A549 (cell line): ENCODE data around the gene PTGES3L. TPM values are rescaled to one million over a fixed set of nuclear protein-coding genes. Genes with fewer than 3 reads are reported as not detected.

Experiments used
- ATAC-seq, 2 experiments: fragments of 200-7000 bp in 1 of 2; fragments of >200 bp in 1 of 2; cut with Nextera tagmentation in 1 of 2; cut with Tn5 transposase in 1 of 2; 3 replicates each; pipeline versions ENCODE4 v1.8.0 to v1.9.1; 2018 to 2020; ENCODE audit warnings: mild to moderate bottlenecking in 1 of 2, moderate library complexity in 1 of 2
- CTCF ChIA-PET: fragments of 300-600 bp; sonication (Branson Sonifier 250); formaldehyde crosslinking; extraction: SDS; loops from one replicate; lab custom pipeline; 2021; ENCODE audit warnings: antibody characterized with exemption, inconsistent platforms; lab: Yijun Ruan, JAX
- POLR2A ChIA-PET: fragments of 350-600 bp; formaldehyde crosslinking; extraction: SDS; loops from one replicate; lab custom pipeline; 2021; ENCODE audit warnings: antibody characterized with exemption, inconsistent platforms; lab: Yijun Ruan, JAX
- DNase-seq, 2 experiments: peaks; one replicate each; pipeline versions ENCODE4 v3.0.0 to v3.0.0-alpha.2; 2011 to 2016; ENCODE audit warnings: low read depth in 1 of 2, low spot score in 1 of 2
- FAIRE-seq: peaks from 2 replicates; lab custom pipeline; 2011; peaks lifted over from hg19 to GRCh38; lab: Jason Lieb, UNC
- H3K27ac ChIP-seq, 2 experiments: fragments of >200 bp; sonication (Bioruptor Twin); formaldehyde crosslinking; 3 replicates each; pipeline ENCODE4 v1.5.1; 2016 to 2017
- H3K4me1 ChIP-seq: fragments of >200 bp; sonication (Bioruptor Twin); formaldehyde crosslinking; 3 replicates; pipeline ENCODE4 v1.6.1; 2016
- H3K4me2 ChIP-seq: fragments of >200 bp; sonication (Bioruptor Twin); formaldehyde crosslinking; 3 replicates; pipeline ENCODE4 v1.6.1; 2016
- H3K4me3 ChIP-seq: fragments of >200 bp; sonication (Bioruptor Twin); formaldehyde crosslinking; 3 replicates; pipeline ENCODE4 v1.5.1; 2016
- H3K9me3 ChIP-seq: fragments of >200 bp; sonication (Bioruptor Twin); formaldehyde crosslinking; 3 replicates; pipeline ENCODE4 v1.6.1; 2016
- BCL3 ChIP-seq: fragments of >200 bp; sonication (Bioruptor Twin); formaldehyde crosslinking; IDR thresholded peaks from 3 replicates; pipeline ENCODE4 v1.6.1; 2016
- CBX2 ChIP-seq: fragments of 200-600 bp; sonication (generic); IDR thresholded peaks from 2 replicates; pipeline ENCODE4 v1.6.1; 2016; ENCODE audit warnings: low read depth, mild to moderate bottlenecking, borderline replicate concordance
- CHD4 ChIP-seq: fragments of 200-600 bp; sonication (generic); IDR thresholded peaks from 2 replicates; pipeline ENCODE4 v1.6.1; 2016; ENCODE audit warnings: antibody characterized with exemption, mild to moderate bottlenecking, borderline replicate concordance
- CTCF ChIP-seq: fragments of >200 bp; sonication (Bioruptor Twin); formaldehyde crosslinking; IDR thresholded peaks from 3 replicates; pipeline ENCODE4 v1.5.1; 2016
- FOSB ChIP-seq: fragments of 250-450 bp; sonication (Bioruptor Pico); IDR thresholded peaks from 2 replicates; pipeline ENCODE4 v1.5.0; 2020; ENCODE audit warnings: mild to moderate bottlenecking, moderate library complexity
- HES2 ChIP-seq: fragments of >200 bp; sonication (Bioruptor Twin); formaldehyde crosslinking; IDR thresholded peaks from 2 replicates; pipeline ENCODE4 v1.6.1; 2016
- HMGXB4 ChIP-seq: fragments of 250-450 bp; sonication (Bioruptor Pico); IDR thresholded peaks from 2 replicates; pipeline ENCODE4 v1.5.0; 2021; ENCODE audit warnings: mild to moderate bottlenecking, moderate library complexity, borderline replicate concordance
- HOXB13 ChIP-seq: fragments of 250-450 bp; sonication (Bioruptor Pico); IDR thresholded peaks from 2 replicates; pipeline ENCODE4 v1.5.0; 2020; ENCODE audit warnings: low read depth, mild to moderate bottlenecking, moderate library complexity
- JUN ChIP-seq, 2 experiments: fragments of >200 bp; sonication (Bioruptor Twin); formaldehyde crosslinking; IDR thresholded peaks; 2 replicates in 1 of 2; 3 replicates in 1 of 2; pipeline ENCODE4 v1.6.1; 2016 to 2017
- JUNB ChIP-seq: fragments of >200 bp; sonication (Bioruptor Twin); formaldehyde crosslinking; IDR thresholded peaks from 2 replicates; pipeline ENCODE4 v1.6.1; 2016
- KDM5A ChIP-seq: fragments of 200-600 bp; sonication (generic); IDR thresholded peaks from 2 replicates; pipeline ENCODE4 v1.6.1; 2016; ENCODE audit warnings: antibody characterized with exemption, mild to moderate bottlenecking
- MAFK ChIP-seq: fragments of 450-650 bp; IDR thresholded peaks from 2 replicates; pipeline ENCODE4 v1.6.1; 2014; ENCODE audit not compliant: partially characterized antibody
- MAX ChIP-seq: IDR thresholded peaks from 2 replicates; pipeline ENCODE4 v1.6.1; 2012
- MAZ ChIP-seq: fragments of 150-350 bp; IDR thresholded peaks from 2 replicates; pipeline ENCODE4 v1.6.1; 2014; ENCODE audit warnings: antibody characterized with exemption, low read depth, low read length, borderline replicate concordance
- MYC ChIP-seq: IDR thresholded peaks from 2 replicates; pipeline ENCODE4 v1.6.1; 2012; ENCODE audit warnings: mild to moderate bottlenecking, inconsistent platforms, low read length, improper control_type of control experiment, borderline replicate concordance
- NPAS2 ChIP-seq: fragments of 250-450 bp; sonication (Bioruptor Pico); IDR thresholded peaks from 2 replicates; pipeline ENCODE4 v1.8.0; 2022; ENCODE audit warnings: mild to moderate bottlenecking, moderate library complexity, borderline replicate concordance
- PBX3 ChIP-seq: IDR thresholded peaks from 2 replicates; pipeline ENCODE4 v1.6.1; 2012
- PHF8 ChIP-seq: fragments of 200-600 bp; sonication (generic); IDR thresholded peaks from 2 replicates; pipeline ENCODE4 v1.6.1; 2016; ENCODE audit warnings: low read depth, mild to moderate bottlenecking, antibody characterized with exemption, moderate library complexity, borderline replicate concordance
- POLR2AphosphoS2 ChIP-seq: conservative IDR thresholded peaks from 2 replicates; pipeline ENCODE4 v1.6.1; 2012; ENCODE audit warnings: low read length, improper control_type of control experiment, inconsistent platforms
- RARB ChIP-seq: fragments of 250-450 bp; sonication (Bioruptor Pico); IDR thresholded peaks from 2 replicates; pipeline ENCODE4 v1.8.0; 2021; ENCODE audit warnings: mild to moderate bottlenecking, moderate library complexity
- RNF2 ChIP-seq: fragments of 200-600 bp; sonication (generic); IDR thresholded peaks from 2 replicates; pipeline ENCODE4 v1.6.1; 2016; ENCODE audit warnings: low read depth, mild to moderate bottlenecking, antibody characterized with exemption, moderate library complexity, borderline replicate concordance
- TP53 ChIP-seq: fragments of 250-450 bp; sonication (Bioruptor Pico); IDR thresholded peaks from 2 replicates; pipeline ENCODE4 v1.5.0; 2021; ENCODE audit warnings: mild to moderate bottlenecking, moderate library complexity
- ZC3H11A ChIP-seq: fragments of 450-650 bp; IDR thresholded peaks from 2 replicates; pipeline ENCODE4 v1.6.1; 2014; ENCODE audit warnings: antibody characterized with exemption, mild to moderate bottlenecking
- ZFP36 ChIP-seq: fragments of 450-650 bp; IDR thresholded peaks from 2 replicates; pipeline ENCODE4 v1.6.1; 2014; ENCODE audit warnings: borderline replicate concordance; ENCODE audit not compliant: partially characterized antibody
- ZNF302 ChIP-seq: fragments of 250-450 bp; sonication (Bioruptor Pico); IDR thresholded peaks from 2 replicates; pipeline ENCODE4 v1.9.0; 2021; ENCODE audit warnings: inconsistent platforms, mild to moderate bottlenecking, moderate library complexity
- ZSCAN20 ChIP-seq: fragments of 250-450 bp; sonication (Bioruptor Pico); IDR thresholded peaks from 2 replicates; pipeline ENCODE4 v1.8.0; 2022; ENCODE audit warnings: mild to moderate bottlenecking, moderate library complexity
- WGBS: methylation state at CpG from one replicate; pipeline ENCODE4 v1.1.6; 2017; ENCODE audit errors: missing lambda C conversion rate; 5-methylcytosine and 5-hydroxymethylcytosine counted together
- polyA plus RNA-seq, 4 experiments: library from polyadenylated mRNA; depleted of rRNA in 3 of 4; stranded (reverse); fragments of >200 nt; fragmentation: RNase III in 1 of 4; extraction: RNeasy Plus Mini Kit Qiagen cat#74134 plus additional on column Dnase treatment in 1 of 4; gene quantifications; 2 replicates in 3 of 4; 3 replicates in 1 of 4; pipeline ENCODE4 v1.2.3, GENCODE V29; 2011 to 2017

Gene PTGES3L
- polyA plus RNA-seq, 2 of the 4 experiments (the other 2 are of a cell fraction): 1.8 to 3.5 TPM

GRCh38 chr17:42985225-42985624 is 5.3 kb upstream of the PTGES3L start:
- Histone ChIP-seq H3K4me1 (peaks cover 47% of the 10 kb centered on the region), H3K27ac (no peak overlapping the region), H3K4me2 (no peak overlapping the region), H3K9me3 (no peaks in the 10 kb centered on the region), H3K4me3 (no peak overlapping the region)
- DNase-seq (no peak), FAIRE-seq (no peak), ATAC-seq (no peak)
- ChIA-PET CTCF (interaction anchor here (0.7 to 11.1 kb wide), 5 partner anchors 12 to 325 kb away, joined by 3 to 86 read pairs (median 5); partner anchors contain the start of genes AOC2 and RPL27), POLR2A (interaction anchor here (1.2 kb wide), 1 partner anchor 13 kb away, joined by 4 read pairs; the partner anchor contains the start of gene RPL27)
- TF ChIP-seq MYC (no peak), HOXB13 (CRISPR knock-in tag) (no peak), KDM5A (no peak), HMGXB4 (CRISPR knock-in tag) (no peak), FOSB (CRISPR knock-in tag) (no peak), CBX2 (no peak), ZC3H11A (no peak), NPAS2 (CRISPR knock-in tag) (no peak), CHD4 (no peak), POLR2AphosphoS2 (no peak), ZFP36 (no peak), TP53 (CRISPR knock-in tag) (no peak), ZNF302 (CRISPR knock-in tag) (no peak), RARB (CRISPR knock-in tag) (no peak), HES2 (no peak), PHF8 (no peak)
- WGBS: 44% methylated on average over 1 of the region's 1 CpG

GRCh38 chr17:42982266-42982665 is 2.4 kb upstream of the PTGES3L start:
- POLR2A ChIA-PET: no interaction called here
- Histone ChIP-seq H3K9me3 (no peaks in the 10 kb centered on the region), H3K27ac (no peak overlapping the region), H3K4me2 (peak overlapping the region; percentile 95), H3K4me1 (peaks cover 33% of the 10 kb centered on the region), H3K4me3 (no peak overlapping the region)
- TF ChIP-seq JUNB (no peak), MAFK (no peak), PHF8 (no peak)
- FAIRE-seq (no peak), DNase-seq (no peak), ATAC-seq (no peak)
- CTCF ChIA-PET: interaction anchor here (0.7 to 11.1 kb wide), 2 partner anchors 15 to 138 kb away, joined by 4 to 86 read pairs; partner anchors contain the start of genes AOC2 and RPL27

- ChIA-PET POLR2A (interaction anchor here (0.9 to 2.0 kb wide), 3 partner anchors 16 to 21 kb away, joined by 4 to 36 read pairs (median 5); partner anchors contain the start of genes AARSD1 and RPL27), CTCF (interaction anchor here (1.0 to 11.1 kb wide), 2 partner anchors 17 to 137 kb away, joined by 4 to 86 read pairs; partner anchors contain the start of genes AOC2 and RPL27)
- FAIRE-seq (no peak), DNase-seq (peak; percentile 75 to 76), ATAC-seq (peak; percentile 82 to 83)
- H3K4me2 ChIP-seq: peak overlapping the region; percentile 95
- H3K4me1 ChIP-seq: peaks cover 33% of the 10 kb centered on the region
- H3K9me3 ChIP-seq: no peaks in the 10 kb centered on the region
- H3K4me3 ChIP-seq: peak overlapping the region; percentile 86
- H3K27ac ChIP-seq: peak overlapping the region; percentile 89 to 96
- WGBS: 2% methylated on average over 34 of the region's 67 CpGs
- TF ChIP-seq CTCF: 0 out of 3 replicates have a peak, but pooled peaks have one; percentile 27
- peak; percentile 22 to 63; a peak in 3 of 5 replicates for TF ChIP-seq JUN (IDR thresholded peaks at IDR 0.05)
- TF ChIP-seq RNF2: no peak
- TF ChIP-seq PBX3: no peak
- TF ChIP-seq ZSCAN20 (CRISPR knock-in tag): no peak
- 0 out of 2 replicates have a peak, but pooled peaks have one; percentile 27 for TF ChIP-seq MAX
- peak; percentile 39; the same call in 2 of the 3 replicates for TF ChIP-seq BCL3
- TF ChIP-seq MAZ: no peak
Measured at GRCh38 chr17:42980766-42981397, 1.0 kb upstream of the PTGES3L start.
